ENCODE data around the gene MYCBP2. TPM values are rescaled to one million over a fixed set of nuclear protein-coding genes. Genes with fewer than 3 reads are reported as not detected.
A peak's percentile ranks its signal among the peaks of the same experiment; 100 is the strongest.

The MYCBP2 gene
- total and polyA plus RNA-seq, 2 experiments from 2014 or later, result 23.3 to 63.3 TPM

DNA sequence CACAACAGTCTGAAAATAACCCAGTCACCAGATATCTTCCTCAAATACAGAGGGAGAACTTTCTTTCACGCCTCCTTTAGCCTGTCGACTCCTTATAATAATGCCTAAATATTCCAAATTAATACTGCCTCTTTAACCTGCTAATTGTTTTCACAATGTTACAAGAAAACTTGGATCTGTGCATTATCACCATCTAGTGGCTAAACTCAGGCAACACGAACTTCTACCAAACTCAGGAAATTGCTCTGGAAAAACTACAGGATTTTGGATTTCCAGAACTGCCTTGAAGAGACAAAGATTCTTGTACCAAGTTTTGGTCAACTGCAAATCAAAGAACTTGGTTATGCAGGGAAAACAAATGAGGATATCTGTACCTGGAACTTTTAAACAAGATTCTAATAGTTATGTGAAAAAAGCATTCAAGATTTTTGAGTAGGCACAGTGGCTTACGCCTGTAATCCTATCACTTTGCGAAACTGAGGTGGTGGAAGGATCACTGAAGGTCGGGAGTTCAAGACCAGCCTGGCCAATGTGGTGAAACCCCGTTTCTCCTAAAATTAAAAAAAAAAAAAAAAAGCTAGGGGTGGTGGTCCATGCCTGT, 324.2 kb downstream of the MYCBP2 start:
- Histone ChIP-seq H3K36me3 (replicated peaks; ENCODE audit: insufficient read depth, low read depth) (peaks cover 2% of the 10 kb centered on the region), H2AFZ (no peak overlapping the region), H3K4me3 (no peak overlapping the region), H3K9me2 (replicated peaks; ENCODE audit: insufficient read depth) (no peaks in the 10 kb centered on the region), H3K9me3 (ENCODE audit: low read depth) (no peaks in the 10 kb centered on the region), H4K20me1 (ENCODE audit: insufficient read depth, poor library complexity, severe bottlenecking) (peaks cover 5% of the 10 kb centered on the region), H3K27ac (no peak overlapping the region), H3K4me2 (no peak overlapping the region), H3K4me1 (ENCODE audit: insufficient read depth) (peaks cover 10% of the 10 kb centered on the region), H3K79me2 (peaks cover 21% of the 10 kb centered on the region), H3K27me3 (no peaks in the 10 kb centered on the region)
- TF ChIP-seq, protein P1, sequence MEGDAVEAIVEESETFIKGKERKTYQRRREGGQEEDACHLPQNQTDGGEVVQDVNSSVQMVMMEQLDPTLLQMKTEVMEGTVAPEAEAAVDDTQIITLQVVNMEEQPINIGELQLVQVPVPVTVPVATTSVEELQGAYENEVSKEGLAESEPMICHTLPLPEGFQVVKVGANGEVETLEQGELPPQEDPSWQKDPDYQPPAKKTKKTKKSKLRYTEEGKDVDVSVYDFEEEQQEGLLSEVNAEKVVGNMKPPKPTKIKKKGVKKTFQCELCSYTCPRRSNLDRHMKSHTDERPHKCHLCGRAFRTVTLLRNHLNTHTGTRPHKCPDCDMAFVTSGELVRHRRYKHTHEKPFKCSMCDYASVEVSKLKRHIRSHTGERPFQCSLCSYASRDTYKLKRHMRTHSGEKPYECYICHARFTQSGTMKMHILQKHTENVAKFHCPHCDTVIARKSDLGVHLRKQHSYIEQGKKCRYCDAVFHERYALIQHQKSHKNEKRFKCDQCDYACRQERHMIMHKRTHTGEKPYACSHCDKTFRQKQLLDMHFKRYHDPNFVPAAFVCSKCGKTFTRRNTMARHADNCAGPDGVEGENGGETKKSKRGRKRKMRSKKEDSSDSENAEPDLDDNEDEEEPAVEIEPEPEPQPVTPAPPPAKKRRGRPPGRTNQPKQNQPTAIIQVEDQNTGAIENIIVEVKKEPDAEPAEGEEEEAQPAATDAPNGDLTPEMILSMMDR (IDR thresholded peaks at IDR 0.05; ENCODE audit: poor library complexity), result peak; percentile 73
- TF ChIP-seq EZH2phosphoT487 (IDR thresholded peaks at IDR 0.05; ENCODE audit: low read depth, severe bottlenecking, unreplicated experiment), result no peak
- TF ChIP-seq EZH2 (IDR thresholded peaks at IDR 0.05; ENCODE audit: borderline replicate concordance), result no peak
- peak; percentile 44 for DNase-seq (ENCODE audit: low spot score)
- WGBS (ENCODE audit: low lambda C conversion rate, missing lambda C conversion rate), result 70% methylated on average over 7 of the region's 7 CpGs

GRCh38 chr13:77001963-77002587, 324.8 kb downstream of the MYCBP2 start:
- no peaks in the 10 kb centered on the region for H3K36me3 ChIP-seq (replicated peaks; ENCODE audit: insufficient read depth, low read depth)
- H3K4me2 ChIP-seq, result no peak overlapping the region
- peaks cover 5% of the 10 kb centered on the region for H4K20me1 ChIP-seq (ENCODE audit: insufficient read depth, poor library complexity, severe bottlenecking)
- no peak overlapping the region for H2AFZ ChIP-seq
- H3K4me3 ChIP-seq, result no peak overlapping the region
- DNase-seq (ENCODE audit: low spot score), result no peak
- peaks cover 15% of the 10 kb centered on the region for H3K79me2 ChIP-seq
- TF ChIP-seq EZH2 (IDR thresholded peaks at IDR 0.05; ENCODE audit: borderline replicate concordance), result no peak
- TF ChIP-seq, protein P1 (IDR thresholded peaks at IDR 0.05; ENCODE audit: poor library complexity), result no peak
- no peak for TF ChIP-seq EZH2phosphoT487 (IDR thresholded peaks at IDR 0.05; ENCODE audit: low read depth, severe bottlenecking, unreplicated experiment)
- no peaks in the 10 kb centered on the region for H3K27me3 ChIP-seq
- peaks cover 10% of the 10 kb centered on the region for H3K4me1 ChIP-seq (ENCODE audit: insufficient read depth)
- no peak overlapping the region for H3K27ac ChIP-seq
- no peaks in the 10 kb centered on the region for H3K9me2 ChIP-seq (replicated peaks; ENCODE audit: insufficient read depth)
- no peaks in the 10 kb centered on the region for H3K9me3 ChIP-seq (ENCODE audit: low read depth)
- WGBS (ENCODE audit: low lambda C conversion rate, missing lambda C conversion rate), result 57% methylated on average over 4 of the region's 4 CpGs

DNA sequence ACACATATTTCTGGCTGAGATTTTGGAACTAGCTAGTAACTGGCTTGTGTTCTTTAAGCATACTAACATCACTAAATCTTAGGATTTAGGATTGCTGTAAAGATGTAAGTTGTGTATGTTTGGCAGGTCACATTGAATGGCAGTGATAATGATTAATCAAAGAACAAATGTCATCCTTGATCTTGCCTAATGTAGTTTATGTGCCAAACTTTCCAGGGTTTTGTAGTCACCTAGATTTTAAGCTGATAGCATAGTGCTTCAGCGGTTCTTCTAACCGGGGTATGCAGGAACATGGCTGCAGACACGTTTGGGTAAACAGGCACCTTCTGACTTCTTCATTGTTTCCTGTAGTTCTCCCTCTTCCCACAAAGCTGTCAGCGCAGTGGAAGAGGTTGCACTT, 325.4 kb downstream of the MYCBP2 start:
- DNase-seq (ENCODE audit: low spot score), result no peak
- peaks cover 10% of the 10 kb centered on the region for H3K79me2 ChIP-seq
- peaks cover 10% of the 10 kb centered on the region for H3K4me1 ChIP-seq (ENCODE audit: insufficient read depth)
- H4K20me1 ChIP-seq (ENCODE audit: insufficient read depth, poor library complexity, severe bottlenecking), result peaks cover under 1% of the 10 kb centered on the region
- no peak overlapping the region for H3K27ac ChIP-seq
- H3K4me3 ChIP-seq, result no peak overlapping the region
- no peaks in the 10 kb centered on the region for H3K27me3 ChIP-seq
- H3K4me2 ChIP-seq, result no peak overlapping the region
- H3K9me2 ChIP-seq (replicated peaks; ENCODE audit: insufficient read depth), result no peaks in the 10 kb centered on the region
- no peak overlapping the region for H2AFZ ChIP-seq
- H3K36me3 ChIP-seq (replicated peaks; ENCODE audit: insufficient read depth, low read depth), result no peaks in the 10 kb centered on the region
- WGBS (ENCODE audit: low lambda C conversion rate, missing lambda C conversion rate), result 44% methylated on average over 4 of the region's 4 CpGs
- TF ChIP-seq, protein P1 (IDR thresholded peaks at IDR 0.05; ENCODE audit: poor library complexity), result no peak
- no peak for TF ChIP-seq EZH2phosphoT487 (IDR thresholded peaks at IDR 0.05; ENCODE audit: low read depth, severe bottlenecking, unreplicated experiment)
- TF ChIP-seq EZH2 (IDR thresholded peaks at IDR 0.05; ENCODE audit: borderline replicate concordance), result no peak
- H3K9me3 ChIP-seq (ENCODE audit: low read depth), result no peaks in the 10 kb centered on the region

All from hepatocyte (in vitro differentiated cells).